Osteoblast (primary cell): Measurements from ENCODE around the gene HEMGN. TPM values are rescaled to one million over a fixed set of nuclear protein-coding genes. Genes with fewer than 3 reads are reported as not detected.

Experiments
- DNase-seq: peaks from one replicate; pipeline ENCODE4 v3.0.0; 2011; ENCODE audit warnings: low spot score, mixed read lengths; ENCODE audit not compliant: insufficient read length; ENCODE audit errors: missing footprints
- H2AFZ ChIP-seq: 2 replicates; pipeline ENCODE4 v1.6.0; 2011; ENCODE audit warnings: mild to moderate bottlenecking, low read length
- H3K27ac ChIP-seq: 2 replicates; pipeline ENCODE4 v1.5.1; 2011; ENCODE audit warnings: mild to moderate bottlenecking, low read depth, low read length, moderate library complexity
- H3K27me3 ChIP-seq: 2 replicates; pipeline ENCODE4 v1.6.0; 2012; ENCODE audit warnings: mild to moderate bottlenecking, control low read depth, inconsistent platforms, low read length, moderate library complexity; ENCODE audit not compliant: insufficient read depth
- H3K36me3 ChIP-seq: 2 replicates; pipeline ENCODE4 v1.5.1; 2011; ENCODE audit warnings: mild to moderate bottlenecking, low read length, control low read depth, moderate library complexity; ENCODE audit not compliant: insufficient read depth
- H3K4me1 ChIP-seq: 2 replicates; pipeline ENCODE4 v1.5.1; 2011; ENCODE audit warnings: mild to moderate bottlenecking, low read length, control low read depth, moderate library complexity; ENCODE audit not compliant: insufficient read depth
- H3K4me2 ChIP-seq: 2 replicates; pipeline ENCODE4 v1.6.0; 2011; ENCODE audit warnings: mild to moderate bottlenecking, low read length; ENCODE audit not compliant: insufficient read depth
- H3K4me3 ChIP-seq: fragments of 200-600 bp; sonication (generic); 3 replicates; pipeline ENCODE4 v1.5.1; 2012; ENCODE audit warnings: mild to moderate bottlenecking, low read length, inconsistent platforms; ENCODE audit not compliant: insufficient read depth
- H3K79me2 ChIP-seq: 2 replicates; pipeline ENCODE4 v1.6.0; 2012; ENCODE audit warnings: mild to moderate bottlenecking, low read length, control low read depth, inconsistent platforms; ENCODE audit not compliant: insufficient read depth
- H3K9me3 ChIP-seq: 2 replicates; pipeline ENCODE4 v1.5.1; 2011; ENCODE audit warnings: low read depth, low read length, control low read depth
- H4K20me1 ChIP-seq: 2 replicates; pipeline ENCODE4 v1.6.0; 2012; ENCODE audit warnings: mild to moderate bottlenecking, low read length, control low read depth; ENCODE audit not compliant: insufficient read depth
- total RNA-seq: library from RNA; depleted of rRNA; stranded (reverse); fragments of >200 nt; gene quantifications from 2 replicates; pipeline ENCODE4 v1.2.3, GENCODE V29; 2012
- TF ChIP-seq, protein P1 (sequence below): IDR thresholded peaks from 2 replicates; pipeline ENCODE4 v1.5.1; 2011; ENCODE audit warnings: mild to moderate bottlenecking, low read depth, low read length, moderate library complexity; ENCODE audit errors: extremely low read depth

The HEMGN gene
- total RNA-seq, 1 donor: not detected

DNA sequence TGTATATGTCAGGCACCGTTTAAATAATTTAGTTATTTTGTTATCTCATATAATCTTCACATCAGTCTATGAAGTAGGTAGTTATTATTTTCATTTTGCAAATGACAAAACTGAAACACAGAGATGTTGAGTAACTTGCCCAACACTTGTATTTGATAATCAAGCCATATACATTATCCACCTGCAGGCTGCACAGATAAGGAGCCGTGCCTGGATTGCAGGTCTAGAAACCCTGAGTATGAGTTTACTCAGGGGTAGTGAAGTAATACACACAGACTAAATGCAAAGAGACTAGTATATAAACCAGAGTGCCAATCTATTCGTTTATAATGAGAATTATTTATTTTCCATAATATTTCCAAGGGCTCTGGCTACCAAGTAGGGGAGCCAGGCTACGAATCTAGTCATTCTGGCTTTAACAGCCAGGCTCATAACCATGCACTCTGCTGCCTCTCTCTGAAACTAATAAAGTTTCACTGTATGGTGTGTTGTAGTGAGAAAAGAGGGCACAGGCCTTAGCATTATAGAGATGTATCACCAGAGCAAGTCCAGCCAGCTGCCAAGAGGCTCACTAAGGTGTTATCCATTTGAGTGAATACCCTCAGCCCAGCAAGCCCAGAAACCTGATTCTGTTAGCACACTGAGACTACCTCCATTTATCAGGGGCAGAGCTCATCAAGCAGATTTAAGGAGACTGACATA lies 4.5 kb downstream of the HEMGN start:
- no peak overlapping the region for H3K4me2 ChIP-seq
- no peaks in the 10 kb centered on the region for H3K36me3 ChIP-seq
- no peaks in the 10 kb centered on the region for H3K9me3 ChIP-seq
- DNase-seq: peak; percentile 34
- no peak overlapping the region for H2AFZ ChIP-seq
- no peaks in the 10 kb centered on the region for H3K79me2 ChIP-seq
- peaks cover 65% of the 10 kb centered on the region for H3K27me3 ChIP-seq
- H3K4me3 ChIP-seq: no peak overlapping the region
- no peaks in the 10 kb centered on the region for H3K4me1 ChIP-seq
- TF ChIP-seq, protein P1, sequence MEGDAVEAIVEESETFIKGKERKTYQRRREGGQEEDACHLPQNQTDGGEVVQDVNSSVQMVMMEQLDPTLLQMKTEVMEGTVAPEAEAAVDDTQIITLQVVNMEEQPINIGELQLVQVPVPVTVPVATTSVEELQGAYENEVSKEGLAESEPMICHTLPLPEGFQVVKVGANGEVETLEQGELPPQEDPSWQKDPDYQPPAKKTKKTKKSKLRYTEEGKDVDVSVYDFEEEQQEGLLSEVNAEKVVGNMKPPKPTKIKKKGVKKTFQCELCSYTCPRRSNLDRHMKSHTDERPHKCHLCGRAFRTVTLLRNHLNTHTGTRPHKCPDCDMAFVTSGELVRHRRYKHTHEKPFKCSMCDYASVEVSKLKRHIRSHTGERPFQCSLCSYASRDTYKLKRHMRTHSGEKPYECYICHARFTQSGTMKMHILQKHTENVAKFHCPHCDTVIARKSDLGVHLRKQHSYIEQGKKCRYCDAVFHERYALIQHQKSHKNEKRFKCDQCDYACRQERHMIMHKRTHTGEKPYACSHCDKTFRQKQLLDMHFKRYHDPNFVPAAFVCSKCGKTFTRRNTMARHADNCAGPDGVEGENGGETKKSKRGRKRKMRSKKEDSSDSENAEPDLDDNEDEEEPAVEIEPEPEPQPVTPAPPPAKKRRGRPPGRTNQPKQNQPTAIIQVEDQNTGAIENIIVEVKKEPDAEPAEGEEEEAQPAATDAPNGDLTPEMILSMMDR: no peak
- H4K20me1 ChIP-seq: no peaks in the 10 kb centered on the region
- H3K27ac ChIP-seq: no peak overlapping the region

DNA sequence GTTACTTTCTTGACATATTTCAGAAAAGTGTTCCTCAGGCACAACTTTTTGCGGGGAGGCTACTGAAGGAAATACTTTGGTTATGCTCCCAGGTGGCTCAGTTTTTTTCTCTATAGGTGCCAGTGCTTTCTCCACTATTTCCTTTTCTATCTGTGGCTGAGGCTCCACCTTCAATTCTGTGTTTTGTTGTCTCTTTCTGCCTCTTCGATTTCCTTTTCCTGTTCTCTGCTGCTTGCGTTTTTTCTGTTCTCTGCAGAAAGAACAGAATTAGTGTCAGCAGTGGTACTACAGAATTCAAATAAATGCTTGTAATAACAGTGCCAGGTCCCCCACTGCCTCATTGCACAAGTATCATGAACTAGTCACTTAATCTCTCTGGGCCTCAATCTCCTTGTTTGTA lies 7.0 kb downstream of the HEMGN start:
- H3K4me1 ChIP-seq: no peaks in the 10 kb centered on the region
- no peak overlapping the region for H3K27ac ChIP-seq
- no peaks in the 10 kb centered on the region for H4K20me1 ChIP-seq
- H2AFZ ChIP-seq: no peak overlapping the region
- TF ChIP-seq, protein P1: no peak
- no peaks in the 10 kb centered on the region for H3K9me3 ChIP-seq
- H3K4me3 ChIP-seq: no peak overlapping the region
- H3K36me3 ChIP-seq: no peaks in the 10 kb centered on the region
- H3K4me2 ChIP-seq: no peak overlapping the region
- peaks cover 62% of the 10 kb centered on the region for H3K27me3 ChIP-seq
- no peak for DNase-seq
- no peaks in the 10 kb centered on the region for H3K79me2 ChIP-seq

DNA sequence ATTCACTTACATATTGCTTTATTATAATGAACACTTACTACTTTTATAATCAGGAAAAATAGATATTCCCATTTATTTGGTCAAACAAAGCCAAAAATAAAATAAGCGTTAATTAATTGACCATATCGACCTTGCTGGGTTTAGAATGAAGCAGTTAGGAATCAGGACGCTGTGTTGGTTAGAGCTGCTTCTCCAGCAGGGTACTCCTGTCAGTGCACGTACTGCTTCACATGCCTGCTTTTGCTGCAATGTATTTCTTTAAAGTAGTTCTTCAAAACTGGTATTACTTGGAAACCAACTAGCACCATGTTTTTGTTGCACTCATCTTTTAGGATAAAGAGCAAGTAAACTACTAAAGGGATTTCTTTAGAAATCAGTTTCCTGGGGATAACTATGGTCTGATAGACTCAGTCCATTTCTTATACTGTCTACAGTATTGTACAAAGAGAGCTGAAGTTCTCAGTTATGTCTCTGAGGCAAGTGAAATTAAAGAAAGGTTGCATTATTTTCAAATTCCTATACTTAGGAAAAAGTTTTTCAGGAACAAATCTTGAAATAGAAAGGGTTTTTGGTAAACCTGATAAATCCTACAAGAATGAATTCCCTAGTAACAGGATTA lies 8.9 kb downstream of the HEMGN start:
- no peaks in the 10 kb centered on the region for H3K79me2 ChIP-seq
- H3K36me3 ChIP-seq: no peaks in the 10 kb centered on the region
- H3K27me3 ChIP-seq: peaks cover 51% of the 10 kb centered on the region
- no peaks in the 10 kb centered on the region for H3K4me1 ChIP-seq
- H4K20me1 ChIP-seq: no peaks in the 10 kb centered on the region
- no peak overlapping the region for H3K4me2 ChIP-seq
- no peak for DNase-seq
- no peak overlapping the region for H3K4me3 ChIP-seq
- TF ChIP-seq, protein P1: no peak
- no peak overlapping the region for H2AFZ ChIP-seq
- H3K9me3 ChIP-seq: no peaks in the 10 kb centered on the region
- H3K27ac ChIP-seq: no peak overlapping the region

DNA sequence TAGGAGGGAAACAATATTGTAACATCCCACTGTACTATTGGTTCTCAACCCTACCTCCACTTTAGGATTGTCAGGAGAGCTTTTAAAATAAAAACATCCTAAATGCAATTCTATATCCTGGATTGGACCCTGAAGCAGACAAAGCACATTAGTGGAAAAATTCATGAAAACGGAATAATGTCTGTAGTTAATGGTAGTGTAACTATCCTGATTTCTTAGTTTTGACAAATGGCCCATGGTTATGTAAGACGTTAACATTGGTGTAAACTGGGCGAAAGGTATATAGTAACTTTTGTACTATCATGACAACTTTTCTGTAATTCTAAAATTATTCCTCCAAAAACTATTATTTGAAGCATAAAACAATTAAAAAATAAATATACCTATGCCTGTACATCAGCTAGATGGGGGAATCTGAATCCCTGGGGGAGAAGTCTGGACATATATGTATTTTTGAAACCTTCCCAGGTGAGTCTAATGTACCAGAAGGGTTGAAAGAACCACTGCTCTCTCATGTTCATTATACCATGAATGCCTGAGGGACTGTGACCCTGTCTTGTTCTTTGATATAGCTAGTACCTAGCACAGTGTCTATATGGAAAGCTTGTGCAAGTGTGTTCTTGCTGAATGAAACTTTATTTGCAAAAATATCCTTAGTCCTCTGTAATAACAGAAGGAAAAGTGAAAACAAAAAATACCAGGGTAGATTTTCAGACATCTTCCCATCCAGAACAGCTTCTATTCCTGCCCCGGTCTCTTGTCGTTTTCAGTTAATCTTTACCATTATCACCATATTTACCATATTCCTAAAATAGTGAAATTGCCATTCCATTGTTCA lies 12.3 kb downstream of the HEMGN start:
- Histone ChIP-seq H3K27ac (no peak overlapping the region), H3K36me3 (no peaks in the 10 kb centered on the region), H3K4me3 (no peak overlapping the region), H3K4me2 (no peak overlapping the region), H3K27me3 (peaks cover 40% of the 10 kb centered on the region), H3K79me2 (peaks cover 6% of the 10 kb centered on the region), H4K20me1 (no peaks in the 10 kb centered on the region), H3K9me3 (no peaks in the 10 kb centered on the region), H2AFZ (no peak overlapping the region), H3K4me1 (peaks cover 8% of the 10 kb centered on the region)
- no peak for DNase-seq
- TF ChIP-seq, protein P1: no peak
